ENCODE data around the gene DUSP11.

GRCh38 chr2:73821669-73822068 is 41.8 kb upstream of the DUSP11 start:
- TF ChIP-seq POLR2A (IDR thresholded peaks at IDR 0.05) (no peak), CTCF (IDR thresholded peaks at IDR 0.05) (no peak)
